Measurements from ENCODE around the gene MSANTD3. TPM values are rescaled to one million over a fixed set of nuclear protein-coding genes. Genes with fewer than 3 reads are reported as not detected.

The MSANTD3 gene
- total RNA-seq, 1 experiment from 2014 or later: 30.2 TPM

DNA sequence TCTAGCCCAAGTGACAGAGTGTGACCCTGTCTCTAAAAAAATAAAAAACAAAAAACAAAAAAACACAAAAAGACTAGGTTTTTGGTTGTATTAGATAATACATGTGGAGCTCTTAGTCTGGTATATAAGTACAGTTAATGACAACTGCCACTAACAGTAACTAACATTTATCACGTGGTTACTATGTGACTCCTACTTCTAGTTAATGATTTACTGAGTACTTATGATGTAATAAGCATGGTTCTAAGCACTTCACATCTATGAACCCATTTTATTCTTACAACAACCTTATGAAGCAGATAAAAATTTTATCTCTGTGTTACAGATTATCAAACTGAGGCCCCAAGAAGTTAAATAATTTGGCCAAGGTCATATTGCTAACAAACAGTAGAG is 39.9 kb downstream of the MSANTD3 start (continued):
- TF ChIP-seq, protein P1, sequence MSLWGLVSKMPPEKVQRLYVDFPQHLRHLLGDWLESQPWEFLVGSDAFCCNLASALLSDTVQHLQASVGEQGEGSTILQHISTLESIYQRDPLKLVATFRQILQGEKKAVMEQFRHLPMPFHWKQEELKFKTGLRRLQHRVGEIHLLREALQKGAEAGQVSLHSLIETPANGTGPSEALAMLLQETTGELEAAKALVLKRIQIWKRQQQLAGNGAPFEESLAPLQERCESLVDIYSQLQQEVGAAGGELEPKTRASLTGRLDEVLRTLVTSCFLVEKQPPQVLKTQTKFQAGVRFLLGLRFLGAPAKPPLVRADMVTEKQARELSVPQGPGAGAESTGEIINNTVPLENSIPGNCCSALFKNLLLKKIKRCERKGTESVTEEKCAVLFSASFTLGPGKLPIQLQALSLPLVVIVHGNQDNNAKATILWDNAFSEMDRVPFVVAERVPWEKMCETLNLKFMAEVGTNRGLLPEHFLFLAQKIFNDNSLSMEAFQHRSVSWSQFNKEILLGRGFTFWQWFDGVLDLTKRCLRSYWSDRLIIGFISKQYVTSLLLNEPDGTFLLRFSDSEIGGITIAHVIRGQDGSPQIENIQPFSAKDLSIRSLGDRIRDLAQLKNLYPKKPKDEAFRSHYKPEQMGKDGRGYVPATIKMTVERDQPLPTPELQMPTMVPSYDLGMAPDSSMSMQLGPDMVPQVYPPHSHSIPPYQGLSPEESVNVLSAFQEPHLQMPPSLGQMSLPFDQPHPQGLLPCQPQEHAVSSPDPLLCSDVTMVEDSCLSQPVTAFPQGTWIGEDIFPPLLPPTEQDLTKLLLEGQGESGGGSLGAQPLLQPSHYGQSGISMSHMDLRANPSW (CRISPR knock-in tag; conservative IDR thresholded peaks at IDR 0.05; ENCODE audit: low read depth): no peak
- TF ChIP-seq USF1 (CRISPR knock-in tag; IDR thresholded peaks at IDR 0.05): no peak
- TF ChIP-seq, protein P2, sequence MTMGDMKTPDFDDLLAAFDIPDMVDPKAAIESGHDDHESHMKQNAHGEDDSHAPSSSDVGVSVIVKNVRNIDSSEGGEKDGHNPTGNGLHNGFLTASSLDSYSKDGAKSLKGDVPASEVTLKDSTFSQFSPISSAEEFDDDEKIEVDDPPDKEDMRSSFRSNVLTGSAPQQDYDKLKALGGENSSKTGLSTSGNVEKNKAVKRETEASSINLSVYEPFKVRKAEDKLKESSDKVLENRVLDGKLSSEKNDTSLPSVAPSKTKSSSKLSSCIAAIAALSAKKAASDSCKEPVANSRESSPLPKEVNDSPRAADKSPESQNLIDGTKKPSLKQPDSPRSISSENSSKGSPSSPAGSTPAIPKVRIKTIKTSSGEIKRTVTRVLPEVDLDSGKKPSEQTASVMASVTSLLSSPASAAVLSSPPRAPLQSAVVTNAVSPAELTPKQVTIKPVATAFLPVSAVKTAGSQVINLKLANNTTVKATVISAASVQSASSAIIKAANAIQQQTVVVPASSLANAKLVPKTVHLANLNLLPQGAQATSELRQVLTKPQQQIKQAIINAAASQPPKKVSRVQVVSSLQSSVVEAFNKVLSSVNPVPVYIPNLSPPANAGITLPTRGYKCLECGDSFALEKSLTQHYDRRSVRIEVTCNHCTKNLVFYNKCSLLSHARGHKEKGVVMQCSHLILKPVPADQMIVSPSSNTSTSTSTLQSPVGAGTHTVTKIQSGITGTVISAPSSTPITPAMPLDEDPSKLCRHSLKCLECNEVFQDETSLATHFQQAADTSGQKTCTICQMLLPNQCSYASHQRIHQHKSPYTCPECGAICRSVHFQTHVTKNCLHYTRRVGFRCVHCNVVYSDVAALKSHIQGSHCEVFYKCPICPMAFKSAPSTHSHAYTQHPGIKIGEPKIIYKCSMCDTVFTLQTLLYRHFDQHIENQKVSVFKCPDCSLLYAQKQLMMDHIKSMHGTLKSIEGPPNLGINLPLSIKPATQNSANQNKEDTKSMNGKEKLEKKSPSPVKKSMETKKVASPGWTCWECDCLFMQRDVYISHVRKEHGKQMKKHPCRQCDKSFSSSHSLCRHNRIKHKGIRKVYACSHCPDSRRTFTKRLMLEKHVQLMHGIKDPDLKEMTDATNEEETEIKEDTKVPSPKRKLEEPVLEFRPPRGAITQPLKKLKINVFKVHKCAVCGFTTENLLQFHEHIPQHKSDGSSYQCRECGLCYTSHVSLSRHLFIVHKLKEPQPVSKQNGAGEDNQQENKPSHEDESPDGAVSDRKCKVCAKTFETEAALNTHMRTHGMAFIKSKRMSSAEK (CRISPR knock-in tag; IDR thresholded peaks at IDR 0.05; ENCODE audit: borderline replicate concordance): no peak
- no peak for TF ChIP-seq ESRRA (CRISPR knock-in tag; IDR thresholded peaks at IDR 0.05; ENCODE audit: borderline replicate concordance)
- TF ChIP-seq, protein P3, sequence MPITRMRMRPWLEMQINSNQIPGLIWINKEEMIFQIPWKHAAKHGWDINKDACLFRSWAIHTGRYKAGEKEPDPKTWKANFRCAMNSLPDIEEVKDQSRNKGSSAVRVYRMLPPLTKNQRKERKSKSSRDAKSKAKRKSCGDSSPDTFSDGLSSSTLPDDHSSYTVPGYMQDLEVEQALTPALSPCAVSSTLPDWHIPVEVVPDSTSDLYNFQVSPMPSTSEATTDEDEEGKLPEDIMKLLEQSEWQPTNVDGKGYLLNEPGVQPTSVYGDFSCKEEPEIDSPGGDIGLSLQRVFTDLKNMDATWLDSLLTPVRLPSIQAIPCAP (CRISPR knock-in tag; IDR thresholded peaks at IDR 0.05): no peak
- TF ChIP-seq ZSCAN18 (CRISPR knock-in tag; IDR thresholded peaks at IDR 0.05): no peak

DNA sequence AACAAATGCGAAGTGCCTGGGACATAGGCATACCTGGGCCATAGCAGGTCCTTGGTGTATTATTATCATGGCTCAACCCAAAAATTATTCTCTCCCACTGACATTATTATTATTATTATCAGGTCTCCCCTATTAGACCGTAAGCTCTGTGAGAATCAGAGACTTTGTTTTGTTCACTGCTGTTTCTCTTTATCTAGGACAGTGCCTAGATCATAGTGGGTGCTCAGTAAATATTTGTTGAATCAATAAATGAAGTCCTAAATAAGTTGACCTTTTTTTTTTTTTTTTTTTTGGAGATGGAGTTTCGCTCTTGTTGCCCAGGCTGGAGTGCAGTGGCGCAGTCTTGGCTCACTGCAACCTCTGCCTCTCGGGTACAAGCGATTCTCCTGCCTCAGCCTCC is 41.1 kb downstream of the MSANTD3 start:
- H3K9me3 Mint-ChIP-seq: no peaks in the 10 kb centered on the region
- ChIA-PET CTCF (no interaction called here), POLR2A (no interaction called here)
- H3K27me3 Mint-ChIP-seq (ENCODE audit: low read depth): no peaks in the 10 kb centered on the region
- ATAC-seq (no peak), DNase-seq (ENCODE audit: low spot score) (no peak)
- H3K36me3 Mint-ChIP-seq: no peaks in the 10 kb centered on the region
- no peak overlapping the region for H3K27ac Mint-ChIP-seq
- H3K4me3 Mint-ChIP-seq: no peak overlapping the region
- peaks cover 15% of the 10 kb centered on the region for H3K4me1 Mint-ChIP-seq
- TF ChIP-seq, protein P2 (CRISPR knock-in tag; IDR thresholded peaks at IDR 0.05; ENCODE audit: borderline replicate concordance): no peak
- no peak for TF ChIP-seq PRDM15 (CRISPR knock-in tag; IDR thresholded peaks at IDR 0.05)
- TF ChIP-seq, protein P4, sequence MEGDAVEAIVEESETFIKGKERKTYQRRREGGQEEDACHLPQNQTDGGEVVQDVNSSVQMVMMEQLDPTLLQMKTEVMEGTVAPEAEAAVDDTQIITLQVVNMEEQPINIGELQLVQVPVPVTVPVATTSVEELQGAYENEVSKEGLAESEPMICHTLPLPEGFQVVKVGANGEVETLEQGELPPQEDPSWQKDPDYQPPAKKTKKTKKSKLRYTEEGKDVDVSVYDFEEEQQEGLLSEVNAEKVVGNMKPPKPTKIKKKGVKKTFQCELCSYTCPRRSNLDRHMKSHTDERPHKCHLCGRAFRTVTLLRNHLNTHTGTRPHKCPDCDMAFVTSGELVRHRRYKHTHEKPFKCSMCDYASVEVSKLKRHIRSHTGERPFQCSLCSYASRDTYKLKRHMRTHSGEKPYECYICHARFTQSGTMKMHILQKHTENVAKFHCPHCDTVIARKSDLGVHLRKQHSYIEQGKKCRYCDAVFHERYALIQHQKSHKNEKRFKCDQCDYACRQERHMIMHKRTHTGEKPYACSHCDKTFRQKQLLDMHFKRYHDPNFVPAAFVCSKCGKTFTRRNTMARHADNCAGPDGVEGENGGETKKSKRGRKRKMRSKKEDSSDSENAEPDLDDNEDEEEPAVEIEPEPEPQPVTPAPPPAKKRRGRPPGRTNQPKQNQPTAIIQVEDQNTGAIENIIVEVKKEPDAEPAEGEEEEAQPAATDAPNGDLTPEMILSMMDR (IDR thresholded peaks at IDR 0.05): no peak
- TF ChIP-seq, protein P5, sequence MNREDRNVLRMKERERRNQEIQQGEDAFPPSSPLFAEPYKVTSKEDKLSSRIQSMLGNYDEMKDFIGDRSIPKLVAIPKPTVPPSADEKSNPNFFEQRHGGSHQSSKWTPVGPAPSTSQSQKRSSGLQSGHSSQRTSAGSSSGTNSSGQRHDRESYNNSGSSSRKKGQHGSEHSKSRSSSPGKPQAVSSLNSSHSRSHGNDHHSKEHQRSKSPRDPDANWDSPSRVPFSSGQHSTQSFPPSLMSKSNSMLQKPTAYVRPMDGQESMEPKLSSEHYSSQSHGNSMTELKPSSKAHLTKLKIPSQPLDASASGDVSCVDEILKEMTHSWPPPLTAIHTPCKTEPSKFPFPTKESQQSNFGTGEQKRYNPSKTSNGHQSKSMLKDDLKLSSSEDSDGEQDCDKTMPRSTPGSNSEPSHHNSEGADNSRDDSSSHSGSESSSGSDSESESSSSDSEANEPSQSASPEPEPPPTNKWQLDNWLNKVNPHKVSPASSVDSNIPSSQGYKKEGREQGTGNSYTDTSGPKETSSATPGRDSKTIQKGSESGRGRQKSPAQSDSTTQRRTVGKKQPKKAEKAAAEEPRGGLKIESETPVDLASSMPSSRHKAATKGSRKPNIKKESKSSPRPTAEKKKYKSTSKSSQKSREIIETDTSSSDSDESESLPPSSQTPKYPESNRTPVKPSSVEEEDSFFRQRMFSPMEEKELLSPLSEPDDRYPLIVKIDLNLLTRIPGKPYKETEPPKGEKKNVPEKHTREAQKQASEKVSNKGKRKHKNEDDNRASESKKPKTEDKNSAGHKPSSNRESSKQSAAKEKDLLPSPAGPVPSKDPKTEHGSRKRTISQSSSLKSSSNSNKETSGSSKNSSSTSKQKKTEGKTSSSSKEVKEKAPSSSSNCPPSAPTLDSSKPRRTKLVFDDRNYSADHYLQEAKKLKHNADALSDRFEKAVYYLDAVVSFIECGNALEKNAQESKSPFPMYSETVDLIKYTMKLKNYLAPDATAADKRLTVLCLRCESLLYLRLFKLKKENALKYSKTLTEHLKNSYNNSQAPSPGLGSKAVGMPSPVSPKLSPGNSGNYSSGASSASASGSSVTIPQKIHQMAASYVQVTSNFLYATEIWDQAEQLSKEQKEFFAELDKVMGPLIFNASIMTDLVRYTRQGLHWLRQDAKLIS (CRISPR knock-in tag; IDR thresholded peaks at IDR 0.05; ENCODE audit: borderline replicate concordance): no peak
